ENCODE results near the gene DAPK2.

DNA sequence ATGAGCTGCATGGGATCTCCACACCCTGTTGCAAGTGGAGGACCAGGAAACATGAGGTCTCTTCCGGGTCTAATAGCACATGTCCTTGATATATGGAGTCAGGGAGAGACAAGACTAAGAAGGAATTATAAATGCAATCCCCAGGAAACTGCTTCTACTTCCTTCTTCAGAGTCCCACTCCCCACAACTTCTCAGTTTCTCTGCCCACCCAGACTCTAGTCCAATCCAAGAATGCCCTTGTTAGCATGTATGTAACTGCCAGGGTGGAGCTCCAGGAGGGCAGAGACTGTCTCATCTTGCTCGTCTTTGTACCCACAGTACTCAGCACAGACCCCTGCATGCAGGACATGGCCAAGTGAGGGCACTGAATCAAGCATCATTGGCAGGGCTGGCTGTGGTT, 8.3 kb downstream of the DAPK2 start:
- TF ChIP-seq, protein P1, sequence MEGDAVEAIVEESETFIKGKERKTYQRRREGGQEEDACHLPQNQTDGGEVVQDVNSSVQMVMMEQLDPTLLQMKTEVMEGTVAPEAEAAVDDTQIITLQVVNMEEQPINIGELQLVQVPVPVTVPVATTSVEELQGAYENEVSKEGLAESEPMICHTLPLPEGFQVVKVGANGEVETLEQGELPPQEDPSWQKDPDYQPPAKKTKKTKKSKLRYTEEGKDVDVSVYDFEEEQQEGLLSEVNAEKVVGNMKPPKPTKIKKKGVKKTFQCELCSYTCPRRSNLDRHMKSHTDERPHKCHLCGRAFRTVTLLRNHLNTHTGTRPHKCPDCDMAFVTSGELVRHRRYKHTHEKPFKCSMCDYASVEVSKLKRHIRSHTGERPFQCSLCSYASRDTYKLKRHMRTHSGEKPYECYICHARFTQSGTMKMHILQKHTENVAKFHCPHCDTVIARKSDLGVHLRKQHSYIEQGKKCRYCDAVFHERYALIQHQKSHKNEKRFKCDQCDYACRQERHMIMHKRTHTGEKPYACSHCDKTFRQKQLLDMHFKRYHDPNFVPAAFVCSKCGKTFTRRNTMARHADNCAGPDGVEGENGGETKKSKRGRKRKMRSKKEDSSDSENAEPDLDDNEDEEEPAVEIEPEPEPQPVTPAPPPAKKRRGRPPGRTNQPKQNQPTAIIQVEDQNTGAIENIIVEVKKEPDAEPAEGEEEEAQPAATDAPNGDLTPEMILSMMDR (IDR thresholded peaks at IDR 0.05; ENCODE audit: insufficient read depth, low read length): no peak
- TF ChIP-seq SPI1 (IDR thresholded peaks at IDR 0.05; ENCODE audit: borderline replicate concordance, low read depth): no peak
- no peak for TF ChIP-seq POLR2AphosphoS5 (IDR thresholded peaks at IDR 0.05; ENCODE audit: low read depth)
- TF ChIP-seq, protein P2, sequence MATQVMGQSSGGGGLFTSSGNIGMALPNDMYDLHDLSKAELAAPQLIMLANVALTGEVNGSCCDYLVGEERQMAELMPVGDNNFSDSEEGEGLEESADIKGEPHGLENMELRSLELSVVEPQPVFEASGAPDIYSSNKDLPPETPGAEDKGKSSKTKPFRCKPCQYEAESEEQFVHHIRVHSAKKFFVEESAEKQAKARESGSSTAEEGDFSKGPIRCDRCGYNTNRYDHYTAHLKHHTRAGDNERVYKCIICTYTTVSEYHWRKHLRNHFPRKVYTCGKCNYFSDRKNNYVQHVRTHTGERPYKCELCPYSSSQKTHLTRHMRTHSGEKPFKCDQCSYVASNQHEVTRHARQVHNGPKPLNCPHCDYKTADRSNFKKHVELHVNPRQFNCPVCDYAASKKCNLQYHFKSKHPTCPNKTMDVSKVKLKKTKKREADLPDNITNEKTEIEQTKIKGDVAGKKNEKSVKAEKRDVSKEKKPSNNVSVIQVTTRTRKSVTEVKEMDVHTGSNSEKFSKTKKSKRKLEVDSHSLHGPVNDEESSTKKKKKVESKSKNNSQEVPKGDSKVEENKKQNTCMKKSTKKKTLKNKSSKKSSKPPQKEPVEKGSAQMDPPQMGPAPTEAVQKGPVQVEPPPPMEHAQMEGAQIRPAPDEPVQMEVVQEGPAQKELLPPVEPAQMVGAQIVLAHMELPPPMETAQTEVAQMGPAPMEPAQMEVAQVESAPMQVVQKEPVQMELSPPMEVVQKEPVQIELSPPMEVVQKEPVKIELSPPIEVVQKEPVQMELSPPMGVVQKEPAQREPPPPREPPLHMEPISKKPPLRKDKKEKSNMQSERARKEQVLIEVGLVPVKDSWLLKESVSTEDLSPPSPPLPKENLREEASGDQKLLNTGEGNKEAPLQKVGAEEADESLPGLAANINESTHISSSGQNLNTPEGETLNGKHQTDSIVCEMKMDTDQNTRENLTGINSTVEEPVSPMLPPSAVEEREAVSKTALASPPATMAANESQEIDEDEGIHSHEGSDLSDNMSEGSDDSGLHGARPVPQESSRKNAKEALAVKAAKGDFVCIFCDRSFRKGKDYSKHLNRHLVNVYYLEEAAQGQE (IDR thresholded peaks at IDR 0.05; ENCODE audit: insufficient replicate concordance, low read depth): no peak

Data from HL-60 (cell line).